GM13977 (cell line): ENCODE data around the gene SAMD14.

Experiments
- DNase-seq: peaks from one replicate; pipeline ENCODE4 v3.0.0; 2012; ENCODE audit warnings: low spot score
- CTCF ChIP-seq: IDR thresholded peaks from 2 replicates; pipeline ENCODE4 v1.5.1; 2012; ENCODE audit warnings: mild to moderate bottlenecking, control low read depth; ENCODE audit not compliant: insufficient read depth; ENCODE audit errors: extremely low read depth, missing control alignments
- in situ Hi-C: fragments of 300-500 bp; cut with MboI; formaldehyde crosslinking; loops from one replicate; pipeline ENCODE4 v1.12.0; 2022; ENCODE audit warnings: low sequenced_read_pairs, low pct_unique_long_range_greater_than_20kb, mixed read lengths, inconsistent platforms; ENCODE audit not compliant: unreplicated experiment

Gene SAMD14

GRCh38 chr17:50081757-50082156 is 48.2 kb downstream of the SAMD14 start:
- in situ Hi-C loops: no loop called here
- TF ChIP-seq CTCF: no peak
- DNase-seq: no peak

DNA sequence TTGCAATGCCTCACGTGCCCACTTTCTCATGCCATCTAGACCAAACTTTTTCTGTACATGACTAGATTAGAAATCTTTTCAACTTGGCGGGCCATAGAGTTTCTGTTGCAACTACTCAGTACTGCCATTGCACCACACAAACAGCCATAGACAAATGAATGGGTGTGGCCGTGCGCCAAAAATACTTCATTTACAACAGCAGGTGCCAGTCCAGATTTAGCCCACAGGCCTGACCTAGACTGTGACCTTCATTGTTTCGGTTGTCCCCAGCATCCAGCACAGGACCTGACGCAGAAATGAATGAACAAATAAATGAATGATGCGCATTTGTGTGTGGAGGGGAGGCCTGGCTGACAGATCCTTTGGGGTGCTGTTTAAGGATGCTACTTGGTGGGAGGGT is 49.1 kb downstream of the SAMD14 start:
- in situ Hi-C loops: no loop called here
- no peak for DNase-seq
- no peak for TF ChIP-seq CTCF

- no peak for DNase-seq
- in situ Hi-C loops: no loop called here
- TF ChIP-seq CTCF: no peak
Measured at GRCh38 chr17:50080096-50080480, 49.9 kb downstream of the SAMD14 start.

GRCh38 chr17:50079334-50080095 is 50.4 kb downstream of the SAMD14 start:
- in situ Hi-C loops: no loop called here
- peak; percentile 72 for TF ChIP-seq CTCF

DNA sequence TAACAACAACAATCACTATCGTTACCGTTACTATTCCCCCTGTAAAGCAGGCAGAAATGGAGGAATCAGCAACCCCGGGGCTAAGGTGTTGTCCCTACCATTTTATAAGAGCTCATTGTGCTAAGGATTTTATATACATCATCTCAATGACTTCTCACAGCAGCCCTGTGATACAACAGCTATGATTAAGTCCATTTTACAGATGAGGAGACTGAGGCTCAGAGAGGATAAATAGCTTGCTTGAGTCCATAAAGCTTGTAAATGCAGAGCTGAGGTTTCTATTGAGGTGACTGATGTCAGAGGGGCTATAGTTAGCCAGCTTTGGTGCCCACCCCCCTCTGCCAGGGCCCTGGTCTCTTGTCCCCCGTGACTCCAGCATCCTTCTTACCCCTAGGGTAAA is 51.5 kb downstream of the SAMD14 start:
- DNase-seq: no peak
- TF ChIP-seq CTCF: no peak
- in situ Hi-C loops: no loop called here

More at GRCh38 chr17:50079334-50080095, 50.4 kb downstream of the SAMD14 start:
- DNase-seq: no peak

DNA sequence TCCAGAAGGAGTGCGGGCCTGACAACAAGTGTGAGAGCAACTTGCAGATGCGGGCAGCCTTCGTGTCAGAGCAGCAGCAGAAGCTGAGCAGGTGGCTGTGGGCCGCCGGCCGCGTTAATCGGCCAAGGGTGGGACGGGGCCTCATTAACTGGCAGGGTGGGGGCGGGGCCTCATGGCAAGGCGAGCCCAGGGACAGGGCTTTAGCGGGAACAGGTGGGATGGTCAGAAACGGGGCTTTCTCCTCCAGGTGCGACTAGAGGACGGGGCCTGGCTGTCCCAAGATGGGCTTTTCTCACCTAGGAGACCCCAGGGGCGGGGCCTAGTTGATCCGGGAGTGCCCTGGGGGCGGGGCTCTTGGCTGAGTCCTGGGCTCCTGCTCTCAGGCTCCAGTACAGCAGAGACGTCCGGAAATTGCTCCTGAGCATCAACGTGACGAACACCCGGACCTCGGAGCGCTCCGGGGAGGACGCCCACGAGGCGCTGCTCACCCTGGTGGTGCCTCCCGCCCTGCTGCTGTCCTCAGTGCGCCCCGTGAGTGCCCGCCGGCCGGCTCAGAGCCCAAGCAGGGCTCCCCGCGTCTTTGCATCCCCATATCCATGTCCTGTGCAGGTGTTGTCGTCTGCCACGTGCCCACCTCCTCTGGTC is 53.2 kb downstream of the SAMD14 start:
- no peak for TF ChIP-seq CTCF
- DNase-seq: no peak
- in situ Hi-C loops: no loop called here

- no peak for TF ChIP-seq CTCF
- in situ Hi-C loops: no loop called here
- no peak for DNase-seq
Measured at GRCh38 chr17:50076221-50076590, 53.8 kb downstream of the SAMD14 start.
